Mucosa of descending colon (tissue), 3 donors: ENCODE measurements around the gene CROT. TPM values are rescaled to one million over a fixed set of nuclear protein-coding genes. Genes with fewer than 3 reads are reported as not detected.

Experiments used
- ATAC-seq: fragments of 200-7000 bp; cut with Tn5 transposase; one replicate; pipeline ENCODE4 v1.9.1; 2020; ENCODE audit warnings: mild to moderate bottlenecking, moderate library complexity
- DNase-seq, 3 donors: peaks; one replicate each; pipeline ENCODE4 v3.0.0-alpha.2; 2020
- H3K36me3 ChIP-seq: fragments of 200-600 bp; one replicate; pipeline ENCODE4 v1.8.0; 2021; ENCODE audit warnings: low read depth, mild to moderate bottlenecking
- H3K4me1 ChIP-seq: fragments of 200-600 bp; one replicate; pipeline ENCODE4 v1.8.0; 2021; ENCODE audit warnings: low read depth, mild to moderate bottlenecking
- H3K4me3 ChIP-seq: fragments of 200-600 bp; one replicate; pipeline ENCODE4 v1.8.0; 2021; ENCODE audit warnings: mild to moderate bottlenecking
- H3K9me3 ChIP-seq: fragments of 200-600 bp; one replicate; pipeline ENCODE4 v1.8.0; 2021; ENCODE audit warnings: mild to moderate bottlenecking
- CTCF ChIP-seq: fragments of 200-600 bp; IDR thresholded peaks from one replicate; pipeline ENCODE4 v1.8.0; 2022; ENCODE audit warnings: antibody characterized with exemption, mild to moderate bottlenecking
- intact Hi-C, 2 donors: fragments of 100-400 bp; cut with DNase I in 1 of 2; cut with micrococcal nuclease in 1 of 2; formaldehyde crosslinking; loops; one replicate each; pipeline versions ENCODE4 v1.11.0 to v1.11.1; 2022; cut with DNase I, micrococcal nuclease
- total RNA-seq, 3 donors: library from RNA; stranded (reverse); fragmentation: NEBNext Ultra II Directional in 2 of 3; extraction: Animal tissue kit (Norgen Biotek cat#: 25700) in 2 of 3; gene quantifications; one replicate each; pipeline versions ENCODE4 v1.2.1 to v1.2.4, GENCODE V29; 2021 to 2023
- donor health status: DM: no; HTN: no; CAD: no; lungs with moderate emphysema.
- donor health status: DM: no; HTN: no; CAD: no.
- donor health status: DM: no; HTN: yes; CAD: no.

Gene CROT
- total RNA-seq, 3 donors from 2014 or later: 16.9 to 28.8 (median 23.6) TPM

- H3K4me3 ChIP-seq: no peak overlapping the region
- H3K9me3 ChIP-seq: no peaks in the 10 kb centered on the region
- intact Hi-C loops: no loop called here
- DNase-seq (no peak), ATAC-seq (peak; percentile 34)
- TF ChIP-seq CTCF: no peak
- peaks cover 3% of the 10 kb centered on the region for H3K4me1 ChIP-seq
- H3K36me3 ChIP-seq: no peaks in the 10 kb centered on the region
Measured at GRCh38 chr7:87337331-87337730, 8.1 kb upstream of the CROT start.

DNA sequence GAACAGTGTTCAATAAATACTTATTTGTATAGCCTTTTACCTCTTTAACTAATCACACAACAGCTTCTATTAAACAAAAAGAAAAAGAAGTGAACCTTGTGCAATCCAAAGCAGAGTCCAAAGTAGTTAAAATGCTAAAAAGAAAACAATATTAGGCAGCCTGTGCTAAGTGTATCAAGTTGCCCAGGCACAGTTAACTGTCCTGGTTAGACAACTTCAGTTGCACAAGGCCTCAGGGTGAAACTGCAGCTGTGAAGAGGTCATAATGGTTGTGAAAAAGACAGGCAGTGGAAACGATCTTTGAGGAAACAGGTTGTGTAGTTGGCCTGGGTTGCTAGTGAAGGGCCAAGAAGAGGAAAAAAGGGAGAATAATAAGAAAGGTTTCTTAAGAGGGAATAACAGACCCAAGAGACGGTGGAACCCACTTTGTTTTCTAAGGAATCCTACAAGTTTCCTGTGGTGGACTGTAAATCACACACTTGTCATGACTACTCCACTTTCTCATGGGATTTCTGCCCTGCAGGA, 6.0 kb upstream of the CROT start:
- peaks cover 10% of the 10 kb centered on the region for H3K4me1 ChIP-seq
- no peak for DNase-seq
- TF ChIP-seq CTCF: no peak

DNA sequence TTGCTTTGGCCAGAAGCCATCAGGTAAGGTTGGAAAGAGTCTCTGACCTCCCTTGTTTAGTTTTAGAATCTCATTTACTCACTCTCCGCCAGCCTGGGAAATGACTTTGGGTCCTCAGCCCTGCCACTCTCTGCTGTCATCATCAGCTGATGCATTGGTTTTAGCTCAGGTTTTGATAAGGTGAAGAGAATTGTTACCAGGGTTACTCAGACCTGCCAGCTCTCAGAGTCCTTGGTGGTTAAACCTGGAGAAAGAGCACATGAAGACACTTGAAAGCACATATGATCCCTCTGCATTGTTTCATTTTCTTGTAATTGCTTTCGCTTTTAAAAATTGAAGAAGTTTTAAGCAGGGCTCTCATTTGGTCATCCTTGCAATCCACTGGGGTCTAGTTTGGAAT, 4.0 kb upstream of the CROT start:
- H3K4me3 ChIP-seq: no peak overlapping the region
- no peaks in the 10 kb centered on the region for H3K9me3 ChIP-seq
- TF ChIP-seq CTCF: no peak
- ATAC-seq (no peak), DNase-seq (no peak)
- peaks cover 8% of the 10 kb centered on the region for H3K4me1 ChIP-seq
- no peaks in the 10 kb centered on the region for H3K36me3 ChIP-seq
- intact Hi-C loops: no loop called here

More for the DNA sequence above, 6.0 kb upstream of the CROT start:
- Histone ChIP-seq H3K4me3 (no peak overlapping the region), H3K9me3 (no peaks in the 10 kb centered on the region), H3K36me3 (no peaks in the 10 kb centered on the region)
- intact Hi-C loops: no loop called here
- no peak for ATAC-seq

- intact Hi-C loops: no loop called here
- peaks cover 8% of the 10 kb centered on the region for H3K4me1 ChIP-seq
- no peak for TF ChIP-seq CTCF
- no peaks in the 10 kb centered on the region for H3K36me3 ChIP-seq
- H3K4me3 ChIP-seq: no peak overlapping the region
- no peaks in the 10 kb centered on the region for H3K9me3 ChIP-seq
- ATAC-seq: no peak
- no peak for DNase-seq
Measured at GRCh38 chr7:87342231-87342630, 3.2 kb upstream of the CROT start.

DNA sequence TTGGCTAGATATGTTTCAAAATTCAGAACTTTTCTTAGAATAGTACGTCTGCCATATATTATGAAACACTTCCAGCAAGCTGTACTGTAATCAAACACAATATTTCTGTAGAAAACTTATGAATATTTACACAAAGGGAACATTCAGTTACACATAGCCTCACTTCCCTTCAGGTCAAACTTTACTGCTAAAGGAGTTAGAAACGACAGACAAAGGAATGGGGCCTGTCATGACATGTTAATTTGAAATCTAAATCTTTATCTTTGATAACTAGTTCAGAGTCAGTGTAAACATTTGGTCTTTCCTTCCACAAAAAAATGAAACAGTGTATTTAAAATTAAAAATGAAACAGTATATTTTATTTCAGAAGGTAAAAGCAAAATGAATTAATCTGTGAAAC, 1.0 kb upstream of the CROT start:
- Histone ChIP-seq H3K4me1 (peaks cover 8% of the 10 kb centered on the region), H3K9me3 (no peaks in the 10 kb centered on the region), H3K36me3 (no peaks in the 10 kb centered on the region), H3K4me3 (no peak overlapping the region)
- no peak for TF ChIP-seq CTCF
- intact Hi-C loops: no loop called here
- ATAC-seq (no peak), DNase-seq (no peak)

- peaks cover 8% of the 10 kb centered on the region for H3K4me1 ChIP-seq
- no peak for DNase-seq
- H3K36me3 ChIP-seq: no peaks in the 10 kb centered on the region
- peak; percentile 37 for ATAC-seq
- H3K4me3 ChIP-seq: peak overlapping the region; percentile 56
- H3K9me3 ChIP-seq: no peaks in the 10 kb centered on the region
- TF ChIP-seq CTCF: no peak
- intact Hi-C loops: no loop called here
Measured at GRCh38 chr7:87345962-87346371, 503 bp downstream of the CROT start.
